ENCODE measurements around the gene SSR4.

Gene SSR4

GRCh38 chrX:153791104-153791852 is 3.2 kb upstream of the SSR4 start:
- Histone ChIP-seq H3K27ac (no peak overlapping the region), H3K27me3 (peaks cover 11 to 69% (median 47%) of the 10 kb centered on the region in 11 experiments; a peak in 18 of 22 replicates), H3K4me1 (peaks cover 20 to 40% (median 31%) of the 10 kb centered on the region in 10 experiments), H3K9me3 (replicated peaks in 1 of 11) (peaks cover 3 to 56% (median 32%) of the 10 kb centered on the region in 11 experiments; a peak in 18 of 22 replicates), H3K4me3 (no peak overlapping the region), H3K36me3 (peaks cover 8 to 65% (median 51%) of the 10 kb centered on the region in 11 experiments; a peak in 21 of 22 replicates), H3K9ac (peak overlapping the region in 2 of 11 experiments; percentile 13 to 18; a peak in 1 of 22 replicates), H4K20me1 (peaks cover 27 to 82% (median 72%) of the 10 kb centered on the region in 11 experiments; a peak in 21 of 22 replicates), H3K4me2 (peak overlapping the region in 6 of 11 experiments; percentile 4 to 90 (median 80); a peak in 4 of 22 replicates)
- TF ChIP-seq Cebpa-rat (IDR thresholded peaks at IDR 0.05), result no peak

- TF ChIP-seq Cebpa-rat (IDR thresholded peaks at IDR 0.05), result no peak
- peaks cover 29 to 49% (median 38%) of the 10 kb centered on the region in 10 experiments for H3K4me1 ChIP-seq
- peaks cover 19 to 65% (median 51%) of the 10 kb centered on the region in 11 experiments for H3K36me3 ChIP-seq
- peaks cover 10 to 69% (median 46%) of the 10 kb centered on the region in 11 experiments; a peak in 18 of 22 replicates for H3K27me3 ChIP-seq
- peak overlapping the region; percentile 72 to 90 (median 82) for H3K4me2 ChIP-seq
- peaks cover 27 to 82% (median 74%) of the 10 kb centered on the region in 11 experiments; a peak in 21 of 22 replicates for H4K20me1 ChIP-seq
- H3K9me3 ChIP-seq (replicated peaks in 1 of 11), result peaks cover 9 to 67% (median 43%) of the 10 kb centered on the region in 11 experiments; a peak in 20 of 22 replicates
- H3K9ac ChIP-seq, result peak overlapping the region in 7 of 11 experiments; percentile 15 to 95 (median 89); a peak in 6 of 22 replicates
- H3K4me3 ChIP-seq, result peak overlapping the region in 7 of 10 experiments; percentile 76 to 90 (median 81); a peak in 7 of 20 replicates
- H3K27ac ChIP-seq, result no peak overlapping the region
These were observed 2.1 kb upstream of the SSR4 start for GRCh38 chrX:153792368-153792767.

- peaks cover 11 to 76% (median 51%) of the 10 kb centered on the region in 11 experiments; a peak in 20 of 22 replicates for H3K9me3 ChIP-seq (replicated peaks in 1 of 11)
- peaks cover 10 to 63% (median 39%) of the 10 kb centered on the region in 11 experiments; a peak in 18 of 22 replicates for H3K27me3 ChIP-seq
- H3K4me3 ChIP-seq, result peak overlapping the region; percentile 68 to 90 (median 80)
- TF ChIP-seq Cebpa-rat (IDR thresholded peaks at IDR 0.05), result no peak
- peaks cover 27 to 80% (median 71%) of the 10 kb centered on the region in 11 experiments; a peak in 21 of 22 replicates for H4K20me1 ChIP-seq
- H3K9ac ChIP-seq, result peak overlapping the region; percentile 85 to 97 (median 93)
- peaks cover 25 to 64% (median 49%) of the 10 kb centered on the region in 11 experiments for H3K36me3 ChIP-seq
- H3K4me2 ChIP-seq, result peak overlapping the region; percentile 72 to 90 (median 82)
- peak overlapping the region; percentile 88 to 96 (median 92); a peak in 21 of 22 replicates for H3K27ac ChIP-seq
- peaks cover 29 to 49% (median 39%) of the 10 kb centered on the region in 10 experiments for H3K4me1 ChIP-seq
These were observed 1.2 kb upstream of the SSR4 start for GRCh38 chrX:153793291-153793690.

- no peak for TF ChIP-seq Cebpa-rat (IDR thresholded peaks at IDR 0.05)
- H3K36me3 ChIP-seq, result peaks cover 25 to 56% (median 42%) of the 10 kb centered on the region in 11 experiments
These were observed 689 bp downstream of the SSR4 start for GRCh38 chrX:153794897-153795816.

GRCh38 chrX:153797415-153798015 is 3.0 kb downstream of the SSR4 start:
- H3K36me3 ChIP-seq, result peaks cover 19 to 38% (median 32%) of the 10 kb centered on the region in 11 experiments; a peak in 21 of 22 replicates
- no peak overlapping the region for H3K27ac ChIP-seq
- peaks cover 23 to 32% (median 26%) of the 10 kb centered on the region in 10 experiments for H3K4me1 ChIP-seq
- H3K4me2 ChIP-seq, result peak overlapping the region in 3 of 11 experiments; percentile 79 to 93 (median 89); a peak in 2 of 22 replicates
- peaks cover 2 to 65% (median 42%) of the 10 kb centered on the region in 11 experiments; a peak in 19 of 22 replicates for H4K20me1 ChIP-seq
- H3K4me3 ChIP-seq, result no peak overlapping the region; a peak in 1 of 20 replicates
- peak overlapping the region in 4 of 11 experiments; percentile 18 to 94 (median 30); a peak in 2 of 22 replicates for H3K9ac ChIP-seq
- H3K9me3 ChIP-seq (replicated peaks in 1 of 11), result peaks cover 11 to 95% (median 58%) of the 10 kb centered on the region in 11 experiments; a peak in 20 of 22 replicates
- TF ChIP-seq Cebpa-rat (IDR thresholded peaks at IDR 0.05), result no peak
- H3K27me3 ChIP-seq, result peaks cover 0 to 41% (median 9%) of the 10 kb centered on the region in 11 experiments; a peak in 14 of 22 replicates

More at GRCh38 chrX:153794897-153795816, 689 bp downstream of the SSR4 start:
- peak overlapping the region; percentile 68 to 90 (median 80) for H3K4me3 ChIP-seq
- H3K4me1 ChIP-seq, result peaks cover 29 to 46% (median 39%) of the 10 kb centered on the region in 10 experiments
- peaks cover 21 to 78% (median 61%) of the 10 kb centered on the region in 11 experiments; a peak in 21 of 22 replicates for H4K20me1 ChIP-seq
- peaks cover 10 to 57% (median 33%) of the 10 kb centered on the region in 11 experiments; a peak in 18 of 22 replicates for H3K27me3 ChIP-seq
- H3K9me3 ChIP-seq (replicated peaks in 1 of 11), result peaks cover 11 to 88% (median 55%) of the 10 kb centered on the region in 11 experiments; a peak in 20 of 22 replicates
- H3K27ac ChIP-seq, result peak overlapping the region; percentile 59 to 96 (median 92); a peak in 21 of 22 replicates
- H3K4me2 ChIP-seq, result peak overlapping the region; percentile 79 to 94 (median 89)
- peak overlapping the region; percentile 85 to 97 (median 93) for H3K9ac ChIP-seq

GRCh38 chrX:153799326-153799725 is 4.9 kb downstream of the SSR4 start:
- Histone ChIP-seq H3K36me3 (peaks cover 19 to 36% (median 32%) of the 10 kb centered on the region in 11 experiments; a peak in 21 of 22 replicates), H3K27me3 (peaks cover 0 to 35% (median 8%) of the 10 kb centered on the region in 11 experiments; a peak in 9 of 22 replicates), H3K4me2 (no peak overlapping the region), H3K9me3 (replicated peaks in 1 of 11) (peaks cover 8 to 96% (median 62%) of the 10 kb centered on the region in 11 experiments; a peak in 21 of 22 replicates), H4K20me1 (peaks cover 0 to 58% (median 35%) of the 10 kb centered on the region in 11 experiments; a peak in 17 of 22 replicates), H3K9ac (no peak overlapping the region), H3K27ac (no peak overlapping the region), H3K4me3 (no peak overlapping the region), H3K4me1 (peaks cover 16 to 23% (median 20%) of the 10 kb centered on the region in 10 experiments; a peak in 19 of 20 replicates)
- TF ChIP-seq Cebpa-rat (IDR thresholded peaks at IDR 0.05), result no peak

GRCh38 chrX:153800177-153800722 is 5.8 kb downstream of the SSR4 start:
- Histone ChIP-seq H3K36me3 (peaks cover 19 to 36% (median 32%) of the 10 kb centered on the region in 11 experiments; a peak in 21 of 22 replicates), H3K4me2 (no peak overlapping the region), H3K4me1 (peaks cover 16 to 23% (median 20%) of the 10 kb centered on the region in 10 experiments; a peak in 19 of 20 replicates), H3K9me3 (replicated peaks in 1 of 11) (peaks cover 8 to 94% (median 56%) of the 10 kb centered on the region in 11 experiments; a peak in 20 of 22 replicates), H3K27ac (no peak overlapping the region), H3K27me3 (peaks cover 0 to 35% (median 8%) of the 10 kb centered on the region in 11 experiments; a peak in 9 of 22 replicates), H3K4me3 (no peak overlapping the region), H4K20me1 (peaks cover 0 to 56% (median 35%) of the 10 kb centered on the region in 11 experiments; a peak in 17 of 22 replicates), H3K9ac (no peak overlapping the region)
- TF ChIP-seq Cebpa-rat (IDR thresholded peaks at IDR 0.05), result no peak

Data from BLaER1 treated with 17β-estradiol and CSF1 and Interleukin-3, amounts not matched to agents 10 nM and 100 nM (cell line).